Measurements from ENCODE around the gene MCOLN1. TPM values are rescaled to one million over a fixed set of nuclear protein-coding genes. Genes with fewer than 3 reads are reported as not detected.

Gene MCOLN1
- total and polyA plus RNA-seq, 2 experiments from 2014 or later = 15.5 to 55.5 TPM

DNA sequence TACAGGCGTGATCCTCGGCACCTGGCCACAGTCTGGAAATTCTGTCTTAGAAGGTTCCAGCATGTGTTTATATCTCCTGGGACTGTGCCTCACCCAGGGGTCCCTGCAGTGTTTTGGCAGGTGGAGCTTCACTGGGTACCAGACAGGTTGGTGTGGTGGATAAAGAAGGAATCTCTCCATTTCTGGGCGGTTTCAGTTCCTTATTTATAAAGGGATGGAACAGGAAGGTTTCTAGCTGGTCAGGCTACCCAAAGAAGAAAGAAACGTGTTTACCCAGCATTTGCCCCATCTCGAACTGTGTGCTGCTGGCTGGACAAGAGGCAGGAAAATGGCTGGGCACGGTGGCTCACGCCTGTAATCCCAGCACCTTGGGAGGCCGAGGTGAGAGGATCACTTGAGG lies 22.9 kb downstream of the MCOLN1 start:
- H3K4me3 ChIP-seq = no peak overlapping the region
- H3K27me3 ChIP-seq = no peaks in the 10 kb centered on the region
- no peaks in the 10 kb centered on the region for H3K36me3 ChIP-seq (replicated peaks; ENCODE audit: insufficient read depth, low read depth)
- H3K4me2 ChIP-seq = no peak overlapping the region
- H3K4me1 ChIP-seq (ENCODE audit: insufficient read depth) = no peaks in the 10 kb centered on the region
- H3K79me2 ChIP-seq = no peaks in the 10 kb centered on the region
- H3K27ac ChIP-seq = no peak overlapping the region
- no peak for DNase-seq (ENCODE audit: low spot score)
- no peaks in the 10 kb centered on the region for H4K20me1 ChIP-seq (ENCODE audit: insufficient read depth, poor library complexity, severe bottlenecking)
- WGBS (ENCODE audit: low lambda C conversion rate, missing lambda C conversion rate) = 96% methylated on average over 8 of the region's 8 CpGs
- no peak overlapping the region for H2AFZ ChIP-seq
- H3K9me2 ChIP-seq (replicated peaks; ENCODE audit: insufficient read depth) = no peaks in the 10 kb centered on the region
- TF ChIP-seq EZH2 (IDR thresholded peaks at IDR 0.05; ENCODE audit: borderline replicate concordance) = no peak
- TF ChIP-seq EZH2phosphoT487 (IDR thresholded peaks at IDR 0.05; ENCODE audit: low read depth, severe bottlenecking, unreplicated experiment) = no peak
- TF ChIP-seq, protein P1, sequence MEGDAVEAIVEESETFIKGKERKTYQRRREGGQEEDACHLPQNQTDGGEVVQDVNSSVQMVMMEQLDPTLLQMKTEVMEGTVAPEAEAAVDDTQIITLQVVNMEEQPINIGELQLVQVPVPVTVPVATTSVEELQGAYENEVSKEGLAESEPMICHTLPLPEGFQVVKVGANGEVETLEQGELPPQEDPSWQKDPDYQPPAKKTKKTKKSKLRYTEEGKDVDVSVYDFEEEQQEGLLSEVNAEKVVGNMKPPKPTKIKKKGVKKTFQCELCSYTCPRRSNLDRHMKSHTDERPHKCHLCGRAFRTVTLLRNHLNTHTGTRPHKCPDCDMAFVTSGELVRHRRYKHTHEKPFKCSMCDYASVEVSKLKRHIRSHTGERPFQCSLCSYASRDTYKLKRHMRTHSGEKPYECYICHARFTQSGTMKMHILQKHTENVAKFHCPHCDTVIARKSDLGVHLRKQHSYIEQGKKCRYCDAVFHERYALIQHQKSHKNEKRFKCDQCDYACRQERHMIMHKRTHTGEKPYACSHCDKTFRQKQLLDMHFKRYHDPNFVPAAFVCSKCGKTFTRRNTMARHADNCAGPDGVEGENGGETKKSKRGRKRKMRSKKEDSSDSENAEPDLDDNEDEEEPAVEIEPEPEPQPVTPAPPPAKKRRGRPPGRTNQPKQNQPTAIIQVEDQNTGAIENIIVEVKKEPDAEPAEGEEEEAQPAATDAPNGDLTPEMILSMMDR (IDR thresholded peaks at IDR 0.05; ENCODE audit: poor library complexity) = no peak
- no peaks in the 10 kb centered on the region for H3K9me3 ChIP-seq (ENCODE audit: low read depth)

DNA sequence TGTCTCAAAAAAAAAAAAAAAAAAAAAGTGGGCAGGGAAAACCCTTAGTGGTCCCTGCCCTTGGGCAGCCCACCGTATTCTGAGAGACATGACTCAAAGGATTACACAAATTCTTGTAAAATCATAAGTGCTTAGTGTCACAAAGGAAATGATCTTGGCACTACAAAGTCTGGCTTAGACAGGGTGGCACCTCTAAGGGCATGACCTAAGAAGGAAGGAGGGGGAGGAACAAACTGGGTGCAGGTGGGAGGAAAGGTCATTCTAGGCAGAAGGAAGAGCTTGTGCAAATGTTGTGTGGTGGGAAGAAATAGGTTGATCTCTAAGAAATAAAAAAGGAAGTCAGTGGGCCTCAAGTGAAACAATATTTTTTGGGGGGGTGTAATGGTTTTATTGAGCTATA lies 23.5 kb downstream of the MCOLN1 start:
- no peaks in the 10 kb centered on the region for H4K20me1 ChIP-seq (ENCODE audit: insufficient read depth, poor library complexity, severe bottlenecking)
- TF ChIP-seq, protein P1 (IDR thresholded peaks at IDR 0.05; ENCODE audit: poor library complexity) = no peak
- TF ChIP-seq EZH2phosphoT487 (IDR thresholded peaks at IDR 0.05; ENCODE audit: low read depth, severe bottlenecking, unreplicated experiment) (no peak), EZH2 (IDR thresholded peaks at IDR 0.05; ENCODE audit: borderline replicate concordance) (no peak)
- no peaks in the 10 kb centered on the region for H3K36me3 ChIP-seq (replicated peaks; ENCODE audit: insufficient read depth, low read depth)
- H3K9me3 ChIP-seq (ENCODE audit: low read depth) = no peaks in the 10 kb centered on the region
- no peaks in the 10 kb centered on the region for H3K27me3 ChIP-seq
- DNase-seq (ENCODE audit: low spot score) = no peak
- WGBS (ENCODE audit: low lambda C conversion rate, missing lambda C conversion rate) = 75% methylated on average over 1 of the region's 1 CpG
- H3K79me2 ChIP-seq = no peaks in the 10 kb centered on the region
- H3K9me2 ChIP-seq (replicated peaks; ENCODE audit: insufficient read depth) = no peaks in the 10 kb centered on the region
- H3K27ac ChIP-seq = no peak overlapping the region
- H3K4me2 ChIP-seq = no peak overlapping the region
- no peak overlapping the region for H2AFZ ChIP-seq
- no peak overlapping the region for H3K4me3 ChIP-seq
- no peaks in the 10 kb centered on the region for H3K4me1 ChIP-seq (ENCODE audit: insufficient read depth)

GRCh38 chr19:7547159-7547558 lies 24.7 kb downstream of the MCOLN1 start:
- WGBS (ENCODE audit: low lambda C conversion rate, missing lambda C conversion rate) = 86% methylated on average over 3 of the region's 3 CpGs
- Histone ChIP-seq H4K20me1 (ENCODE audit: insufficient read depth, poor library complexity, severe bottlenecking) (no peaks in the 10 kb centered on the region), H3K27ac (no peak overlapping the region)

More at GRCh38 chr19:7547159-7547558, 24.7 kb downstream of the MCOLN1 start:
- TF ChIP-seq EZH2 (IDR thresholded peaks at IDR 0.05; ENCODE audit: borderline replicate concordance) = no peak
- TF ChIP-seq, protein P1 (IDR thresholded peaks at IDR 0.05; ENCODE audit: poor library complexity) = no peak
- TF ChIP-seq EZH2phosphoT487 (IDR thresholded peaks at IDR 0.05; ENCODE audit: low read depth, severe bottlenecking, unreplicated experiment) = no peak
- Histone ChIP-seq H3K4me1 (ENCODE audit: insufficient read depth) (no peaks in the 10 kb centered on the region), H3K79me2 (no peaks in the 10 kb centered on the region), H3K9me3 (ENCODE audit: low read depth) (no peaks in the 10 kb centered on the region), H3K4me2 (no peak overlapping the region), H3K27me3 (no peaks in the 10 kb centered on the region), H3K36me3 (replicated peaks; ENCODE audit: insufficient read depth, low read depth) (no peaks in the 10 kb centered on the region), H3K4me3 (no peak overlapping the region), H2AFZ (no peak overlapping the region), H3K9me2 (replicated peaks; ENCODE audit: insufficient read depth) (no peaks in the 10 kb centered on the region)
- no peak for DNase-seq (ENCODE audit: low spot score)

Data from hepatocyte (in vitro differentiated cells).